ENCODE measurements around the gene LPAR3. TPM values are rescaled to one million over a fixed set of nuclear protein-coding genes. Genes with fewer than 3 reads are reported as not detected.

Gene LPAR3
- total RNA-seq, 1 experiment from 2014 or later = not detected

DNA sequence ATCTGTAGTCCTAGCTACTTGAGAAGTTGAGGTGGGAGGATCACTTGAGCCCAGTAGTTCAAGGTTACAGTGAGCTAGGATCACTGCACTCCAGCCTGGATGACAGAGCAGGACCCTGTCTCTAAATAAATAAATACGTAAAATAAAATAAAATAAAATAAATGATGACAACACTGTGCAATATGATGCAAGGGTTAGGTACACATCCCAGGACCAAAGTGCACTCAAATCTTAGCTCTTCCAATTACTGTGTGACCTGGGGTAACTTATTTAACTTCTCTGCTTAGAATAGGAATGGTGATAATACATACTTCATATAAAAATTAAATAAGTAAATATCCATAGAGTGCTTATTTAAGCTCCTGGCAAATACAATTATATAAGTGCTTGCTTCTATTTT lies 53.5 kb downstream of the LPAR3 start:
- H3K27ac ChIP-seq = no peak overlapping the region
- intact Hi-C loops (cut with micrococcal nuclease; ENCODE audit: unreplicated experiment) = no loop called here
- H3F3A ChIP-seq (ENCODE audit: insufficient read depth, low read depth) = peaks cover 10% of the 10 kb centered on the region; the same call in 1 of the 2 replicates
- no peak for DNase-seq
- no peak overlapping the region for H2AFZ ChIP-seq
- H3K4me1 ChIP-seq (replicated peaks; ENCODE audit: insufficient read depth) = peaks cover 24% of the 10 kb centered on the region
- H4K20me1 ChIP-seq (ENCODE audit: insufficient read depth) = no peaks in the 10 kb centered on the region
- no TSS peak for BruUV-seq (replicated peaks)
- no peak for TF ChIP-seq EZH2 (IDR thresholded peaks at IDR 0.05; ENCODE audit: low read depth)
- TF ChIP-seq, protein P1, sequence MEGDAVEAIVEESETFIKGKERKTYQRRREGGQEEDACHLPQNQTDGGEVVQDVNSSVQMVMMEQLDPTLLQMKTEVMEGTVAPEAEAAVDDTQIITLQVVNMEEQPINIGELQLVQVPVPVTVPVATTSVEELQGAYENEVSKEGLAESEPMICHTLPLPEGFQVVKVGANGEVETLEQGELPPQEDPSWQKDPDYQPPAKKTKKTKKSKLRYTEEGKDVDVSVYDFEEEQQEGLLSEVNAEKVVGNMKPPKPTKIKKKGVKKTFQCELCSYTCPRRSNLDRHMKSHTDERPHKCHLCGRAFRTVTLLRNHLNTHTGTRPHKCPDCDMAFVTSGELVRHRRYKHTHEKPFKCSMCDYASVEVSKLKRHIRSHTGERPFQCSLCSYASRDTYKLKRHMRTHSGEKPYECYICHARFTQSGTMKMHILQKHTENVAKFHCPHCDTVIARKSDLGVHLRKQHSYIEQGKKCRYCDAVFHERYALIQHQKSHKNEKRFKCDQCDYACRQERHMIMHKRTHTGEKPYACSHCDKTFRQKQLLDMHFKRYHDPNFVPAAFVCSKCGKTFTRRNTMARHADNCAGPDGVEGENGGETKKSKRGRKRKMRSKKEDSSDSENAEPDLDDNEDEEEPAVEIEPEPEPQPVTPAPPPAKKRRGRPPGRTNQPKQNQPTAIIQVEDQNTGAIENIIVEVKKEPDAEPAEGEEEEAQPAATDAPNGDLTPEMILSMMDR (conservative IDR thresholded peaks at IDR 0.05) = no peak
- H3K36me3 ChIP-seq (ENCODE audit: low read depth) = no peaks in the 10 kb centered on the region
- no peak overlapping the region for H3K4me3 ChIP-seq
- H3K9me3 ChIP-seq (ENCODE audit: insufficient read depth, low read depth) = no peaks in the 10 kb centered on the region; the same call in 1 of the 2 replicates
- H3K4me2 ChIP-seq = no peak overlapping the region
- H3K9me2 ChIP-seq (ENCODE audit: insufficient read depth) = no peaks in the 10 kb centered on the region
- ChIA-PET CTCF (no interaction called here), POLR2A (ENCODE audit: unreplicated experiment) (interaction anchor here (0.6 kb wide), 1 partner anchor 29 kb away, joined by 3 read pairs; no protein-coding TSS in a partner anchor)
- H3K79me2 ChIP-seq (ENCODE audit: low read depth) = no peaks in the 10 kb centered on the region
- H3K27me3 ChIP-seq (ENCODE audit: insufficient read depth, low read depth) = no peaks in the 10 kb centered on the region

DNA sequence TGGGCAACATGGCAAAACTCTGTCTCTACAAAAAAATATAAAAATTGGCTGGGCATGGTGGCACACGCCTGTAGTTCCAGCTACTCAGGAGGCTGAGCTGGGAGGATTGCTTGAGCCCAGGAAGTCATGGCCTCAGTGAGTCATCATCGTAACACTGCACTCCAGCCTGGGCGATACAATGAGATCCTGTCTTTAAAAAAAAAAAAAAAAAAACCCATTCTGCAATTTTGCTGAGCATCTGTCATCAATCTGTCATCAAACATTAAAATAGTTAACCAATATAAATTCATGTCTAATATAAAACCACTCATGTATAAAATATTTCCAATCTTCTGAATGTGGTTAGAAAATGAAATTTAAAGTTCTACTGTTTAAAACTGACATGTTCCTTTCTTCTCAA lies 56.9 kb downstream of the LPAR3 start:
- H3K9me3 ChIP-seq (ENCODE audit: insufficient read depth, low read depth) = 0 out of 2 replicates have a peak, but pooled peaks cover 2% of the 10 kb centered on the region
- TF ChIP-seq, protein P1 (conservative IDR thresholded peaks at IDR 0.05) = no peak
- no peak for TF ChIP-seq EZH2 (IDR thresholded peaks at IDR 0.05; ENCODE audit: low read depth)
- no peaks in the 10 kb centered on the region for H4K20me1 ChIP-seq (ENCODE audit: insufficient read depth)
- H3K27me3 ChIP-seq (ENCODE audit: insufficient read depth, low read depth) = no peaks in the 10 kb centered on the region
- DNase-seq = peak in 1 of 2 experiments; percentile 50
- peaks cover 16% of the 10 kb centered on the region for H3F3A ChIP-seq (ENCODE audit: insufficient read depth, low read depth)
- no peaks in the 10 kb centered on the region for H3K9me2 ChIP-seq (ENCODE audit: insufficient read depth)
- intact Hi-C loops (cut with micrococcal nuclease; ENCODE audit: unreplicated experiment) = no loop called here
- H3K4me1 ChIP-seq (replicated peaks; ENCODE audit: insufficient read depth) = peaks cover 32% of the 10 kb centered on the region
- ChIA-PET CTCF (interaction anchor here (0.7 kb wide), 1 partner anchor 1425 kb away, joined by 8 read pairs; no protein-coding TSS in a partner anchor), POLR2A (ENCODE audit: unreplicated experiment) (interaction anchor here (0.8 kb wide), 1 partner anchor 563 kb away, joined by 16 read pairs; no protein-coding TSS in a partner anchor)
- H3K4me2 ChIP-seq = no peak overlapping the region
- H3K4me3 ChIP-seq = no peak overlapping the region
- no peak overlapping the region for H3K27ac ChIP-seq
- H3K79me2 ChIP-seq (ENCODE audit: low read depth) = no peaks in the 10 kb centered on the region
- no peaks in the 10 kb centered on the region for H3K36me3 ChIP-seq (ENCODE audit: low read depth)
- no TSS peak for BruUV-seq (replicated peaks)
- no peak overlapping the region for H2AFZ ChIP-seq

DNA sequence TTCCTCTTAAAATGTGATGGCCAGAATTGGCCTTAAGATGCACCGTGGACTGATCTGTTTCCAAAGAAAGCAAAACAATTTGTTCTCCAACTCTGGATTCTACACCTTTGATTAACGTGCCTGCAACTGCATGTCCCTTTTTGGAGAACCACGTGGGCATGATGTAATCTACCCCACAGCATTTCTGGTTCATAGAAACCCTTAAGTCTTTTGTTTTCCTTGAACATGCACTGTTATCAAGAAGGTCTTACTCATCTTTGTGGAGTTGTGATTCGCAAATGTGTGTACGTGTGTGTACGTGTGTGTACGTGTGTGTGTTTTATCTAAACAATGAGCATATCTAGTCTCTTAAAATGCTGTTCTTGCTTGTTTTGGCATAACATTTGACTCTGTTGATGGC lies 57.8 kb downstream of the LPAR3 start:
- no peak overlapping the region for H2AFZ ChIP-seq
- no peaks in the 10 kb centered on the region for H3K79me2 ChIP-seq (ENCODE audit: low read depth)
- H3K9me2 ChIP-seq (ENCODE audit: insufficient read depth) = no peaks in the 10 kb centered on the region
- TF ChIP-seq, protein P1 (conservative IDR thresholded peaks at IDR 0.05) = no peak
- TF ChIP-seq EZH2 (IDR thresholded peaks at IDR 0.05; ENCODE audit: low read depth) = no peak
- ChIA-PET POLR2A (ENCODE audit: unreplicated experiment) (no interaction called here), CTCF (no interaction called here)
- BruUV-seq (replicated peaks) = no TSS peak
- 0 out of 2 replicates have a peak, but pooled peaks cover 2% of the 10 kb centered on the region for H3K9me3 ChIP-seq (ENCODE audit: insufficient read depth, low read depth)
- H3K27ac ChIP-seq = peak overlapping the region; percentile 29; the same call in 1 of the 2 replicates
- H4K20me1 ChIP-seq (ENCODE audit: insufficient read depth) = no peaks in the 10 kb centered on the region
- H3K4me1 ChIP-seq (replicated peaks; ENCODE audit: insufficient read depth) = peaks cover 32% of the 10 kb centered on the region
- DNase-seq = no peak
- no peak overlapping the region for H3K4me3 ChIP-seq
- peaks cover 16% of the 10 kb centered on the region for H3F3A ChIP-seq (ENCODE audit: insufficient read depth, low read depth)
- H3K4me2 ChIP-seq = peak overlapping the region; percentile 39; the same call in 1 of the 2 replicates
- no peaks in the 10 kb centered on the region for H3K27me3 ChIP-seq (ENCODE audit: insufficient read depth, low read depth)
- H3K36me3 ChIP-seq (ENCODE audit: low read depth) = no peaks in the 10 kb centered on the region
- intact Hi-C loops (cut with micrococcal nuclease; ENCODE audit: unreplicated experiment) = no loop called here

All from PC-9 (cell line).